CD1c-positive myeloid dendritic cell (primary cell): ENCODE data around the gene ANKRD18B.
A peak's percentile ranks its signal among the peaks of the same experiment; 100 is the strongest.
"Not testable (repeated sequence)": the region's sequence is repeated elsewhere in the genome, so short reads cannot be mapped to it uniquely, and the experiment has no call there.

Experiments used
- DNase-seq: peaks from one replicate; pipeline ENCODE4 v3.0.0-alpha.2; 2016; ENCODE audit errors: extremely low spot score

The ANKRD18B gene

DNA sequence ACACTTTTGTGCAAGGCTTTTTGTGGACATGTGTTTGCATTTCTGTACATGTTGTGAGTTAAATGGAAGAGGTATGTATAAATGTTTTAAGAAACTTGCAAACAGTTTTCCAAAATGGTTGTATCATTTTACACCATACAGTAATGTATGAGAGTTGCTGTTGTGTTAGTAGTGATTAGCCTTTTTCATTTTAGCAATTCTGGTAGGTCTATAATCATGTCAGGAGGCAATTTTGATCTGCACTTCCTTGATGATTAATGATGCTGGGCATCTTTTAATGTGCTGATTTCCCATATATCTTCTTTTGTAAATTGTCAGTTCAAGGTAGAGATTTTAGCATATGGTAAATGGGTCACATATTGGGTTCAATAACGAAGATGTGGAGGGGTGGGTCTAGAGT lies 87.3 kb downstream of the ANKRD18B start:
- DNase-seq, result no peak

DNA sequence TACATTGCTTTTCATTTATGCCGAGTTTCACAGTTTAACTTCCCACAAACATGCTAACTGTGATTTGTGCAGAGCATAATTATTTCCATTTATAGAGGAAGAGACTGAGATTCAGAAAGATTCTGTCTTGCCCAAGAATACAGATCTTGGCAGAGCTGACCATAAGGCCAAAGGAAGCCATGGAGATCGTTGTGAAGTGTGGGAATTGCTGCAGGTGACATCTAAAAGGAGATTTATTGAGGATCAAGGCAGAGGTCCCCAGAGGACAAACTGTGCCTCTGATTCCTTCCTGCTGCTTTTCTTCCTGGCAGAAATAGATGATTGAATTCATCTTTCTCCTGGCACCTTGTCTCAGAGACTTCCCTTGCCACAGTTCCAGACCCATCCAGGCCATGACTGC lies 88.4 kb downstream of the ANKRD18B start:
- not testable (repeated sequence) for DNase-seq

- no peak for DNase-seq
Observed at GRCh38 chr9:33614001-33614687, 90.1 kb downstream of the ANKRD18B start.

DNA sequence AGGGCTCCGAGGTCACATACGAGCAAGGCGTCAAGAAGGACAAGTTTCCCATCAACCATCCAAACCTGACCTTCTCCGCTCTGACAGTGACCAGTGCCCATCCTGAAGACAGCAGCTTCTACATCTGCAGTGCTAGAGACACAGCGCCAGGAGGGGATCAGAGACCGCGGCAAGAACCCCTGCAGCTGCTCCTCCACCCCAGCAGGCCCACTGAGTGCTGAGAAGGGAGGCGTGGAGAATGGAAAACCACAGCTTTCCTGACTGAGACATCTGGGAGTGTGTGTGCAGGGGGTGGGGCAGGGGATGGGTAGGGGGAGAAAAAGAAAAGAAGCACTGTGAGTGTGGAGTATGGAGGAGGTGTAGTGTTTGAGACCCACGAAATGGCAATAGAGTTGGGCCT lies 94.3 kb downstream of the ANKRD18B start:
- not testable (repeated sequence) for DNase-seq

- DNase-seq, result peak; percentile 45
Observed at GRCh38 chr9:33619666-33620404, 95.8 kb downstream of the ANKRD18B start.

GRCh38 chr9:33620738-33621439 lies 96.8 kb downstream of the ANKRD18B start:
- no peak for DNase-seq
